ENCODE measurements around the gene POU2F1.

GRCh38 chr1:167404908-167405307 lies 184.2 kb downstream of the POU2F1 start:
- no peak for TF ChIP-seq POLR2A (IDR thresholded peaks at IDR 0.05)
- no peak for TF ChIP-seq CTCF (IDR thresholded peaks at IDR 0.05)

Measured in lower leg skin (tissue), 3 donors.